HEK293 (cell line): ENCODE data around the gene CLDN1.

Source experiments
- BCL11A ChIP-seq: fragments of 450-650 bp; formaldehyde crosslinking; IDR thresholded peaks from 2 replicates; pipeline ENCODE4 v1.5.1; 2016; ENCODE audit warnings: low read depth, missing biosample characterization, missing genetic modification characterization
- HOXC10 ChIP-seq: sonication (generic); formaldehyde crosslinking; IDR thresholded peaks from 2 replicates; pipeline ENCODE4 v1.8.1; 2023; ENCODE audit warnings: mild to moderate bottlenecking, missing genetic modification reagents
- KLF16 ChIP-seq: fragments of 450-650 bp; formaldehyde crosslinking; IDR thresholded peaks from 2 replicates; pipeline ENCODE4 v1.5.1; 2017; ENCODE audit warnings: missing biosample characterization, missing genetic modification characterization
- SCRT1 ChIP-seq: fragments of 450-650 bp; formaldehyde crosslinking; IDR thresholded peaks from 2 replicates; pipeline ENCODE4 v1.5.1; 2016; ENCODE audit warnings: missing biosample characterization, missing genetic modification characterization, borderline replicate concordance
- SP2 ChIP-seq: fragments of 450-650 bp; formaldehyde crosslinking; IDR thresholded peaks from 2 replicates; pipeline ENCODE4 v1.5.1; 2016; ENCODE audit warnings: missing biosample characterization, missing genetic modification characterization
- TCF7L2 ChIP-seq: IDR thresholded peaks from 2 replicates; pipeline ENCODE4 v1.6.1; 2011; ENCODE audit warnings: low read depth, mild to moderate bottlenecking, inconsistent platforms, low read length, moderate library complexity, borderline replicate concordance
- ZBTB48 ChIP-seq: fragments of 450-650 bp; formaldehyde crosslinking; IDR thresholded peaks from 2 replicates; pipeline ENCODE4 v1.5.1; 2016; ENCODE audit warnings: missing biosample characterization, missing genetic modification characterization
- ZIC2 ChIP-seq: fragments of 450-650 bp; formaldehyde crosslinking; IDR thresholded peaks from 2 replicates; pipeline ENCODE4 v1.5.1; 2016; ENCODE audit warnings: missing biosample characterization, missing genetic modification characterization
- ZNF211 ChIP-seq: fragments of 450-650 bp; formaldehyde crosslinking; IDR thresholded peaks from 2 replicates; pipeline ENCODE4 v1.5.1; 2016; ENCODE audit warnings: low read depth, missing biosample characterization, missing genetic modification characterization
- ZNF223 ChIP-seq: fragments of 450-650 bp; formaldehyde crosslinking; IDR thresholded peaks from 2 replicates; pipeline ENCODE4 v1.5.1; 2016; ENCODE audit warnings: missing biosample characterization, missing genetic modification characterization
- ZNF324 ChIP-seq: fragments of 450-650 bp; formaldehyde crosslinking; IDR thresholded peaks from 2 replicates; pipeline ENCODE4 v1.5.1; 2016; ENCODE audit warnings: missing biosample characterization, missing genetic modification characterization
- ZNF514 ChIP-seq: fragments of 450-650 bp; formaldehyde crosslinking; IDR thresholded peaks from 2 replicates; pipeline ENCODE4 v1.5.1; 2016; ENCODE audit warnings: missing biosample characterization, missing genetic modification characterization
- ZNF529 ChIP-seq: fragments of 450-650 bp; formaldehyde crosslinking; IDR thresholded peaks from 2 replicates; pipeline ENCODE4 v1.5.1; 2017; ENCODE audit warnings: missing genetic modification characterization, missing biosample characterization; ENCODE audit not compliant: insufficient replicate concordance
- ZNF555 ChIP-seq: fragments of 450-650 bp; formaldehyde crosslinking; conservative IDR thresholded peaks from 2 replicates; pipeline ENCODE4 v1.5.1; 2017; ENCODE audit warnings: missing biosample characterization, mild to moderate bottlenecking, missing genetic modification characterization, inconsistent platforms
- ZNF621 ChIP-seq: fragments of 450-650 bp; formaldehyde crosslinking; IDR thresholded peaks from 2 replicates; pipeline ENCODE4 v1.5.1; 2017; ENCODE audit warnings: missing biosample characterization, missing genetic modification characterization
- TF ChIP-seq, protein P1 (sequence below): fragments of 450-650 bp; formaldehyde crosslinking; IDR thresholded peaks from 2 replicates; pipeline ENCODE4 v1.5.1; 2016; ENCODE audit warnings: missing biosample characterization, missing genetic modification characterization, borderline replicate concordance
- TF ChIP-seq, protein P2 (sequence below): fragments of 450-650 bp; formaldehyde crosslinking; IDR thresholded peaks from 2 replicates; pipeline ENCODE4 v1.5.1; 2016; ENCODE audit warnings: missing biosample characterization, missing genetic modification characterization

CLDN1 gene

DNA sequence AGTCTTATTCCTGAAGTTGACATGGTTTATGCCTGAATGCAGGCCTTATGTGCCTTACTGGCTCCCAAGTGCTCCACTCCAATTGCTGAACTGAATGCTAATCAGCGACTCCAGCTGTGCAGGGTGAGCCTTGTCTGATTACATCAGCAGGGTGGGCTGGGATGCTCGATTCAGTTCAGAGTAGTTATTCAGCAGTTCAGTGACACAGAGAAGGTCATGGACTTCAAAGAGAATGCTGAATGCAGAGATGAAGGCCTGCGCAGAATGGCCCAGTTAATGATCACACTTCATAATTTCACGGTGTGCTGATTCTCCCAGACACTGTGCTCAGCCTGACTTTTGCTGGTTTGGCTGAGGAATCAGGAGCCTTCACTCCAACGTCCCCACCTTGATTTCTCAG is 63.6 kb downstream of the CLDN1 start (continued):
- TF ChIP-seq ZBTB48 (tag by site-specific recombination) (no peak), KLF16 (tag by site-specific recombination) (no peak), ZNF211 (tag by site-specific recombination) (no peak), HOXC10 (CRISPR knock-in tag) (no peak), SCRT1 (no peak), ZIC2 (tag by site-specific recombination) (peak; percentile 50; the same call in 1 of the 2 replicates), ZNF555 (tag by site-specific recombination) (no peak), ZNF621 (tag by site-specific recombination) (no peak), ZNF514 (tag by site-specific recombination) (no peak), SP2 (tag by site-specific recombination) (no peak), BCL11A (tag by site-specific recombination) (no peak), ZNF324 (tag by site-specific recombination) (no peak), TCF7L2 (peak; percentile 27; the same call in 1 of the 2 replicates), ZNF223 (tag by site-specific recombination) (no peak), ZNF529 (tag by site-specific recombination) (no peak)
- TF ChIP-seq, protein P1, sequence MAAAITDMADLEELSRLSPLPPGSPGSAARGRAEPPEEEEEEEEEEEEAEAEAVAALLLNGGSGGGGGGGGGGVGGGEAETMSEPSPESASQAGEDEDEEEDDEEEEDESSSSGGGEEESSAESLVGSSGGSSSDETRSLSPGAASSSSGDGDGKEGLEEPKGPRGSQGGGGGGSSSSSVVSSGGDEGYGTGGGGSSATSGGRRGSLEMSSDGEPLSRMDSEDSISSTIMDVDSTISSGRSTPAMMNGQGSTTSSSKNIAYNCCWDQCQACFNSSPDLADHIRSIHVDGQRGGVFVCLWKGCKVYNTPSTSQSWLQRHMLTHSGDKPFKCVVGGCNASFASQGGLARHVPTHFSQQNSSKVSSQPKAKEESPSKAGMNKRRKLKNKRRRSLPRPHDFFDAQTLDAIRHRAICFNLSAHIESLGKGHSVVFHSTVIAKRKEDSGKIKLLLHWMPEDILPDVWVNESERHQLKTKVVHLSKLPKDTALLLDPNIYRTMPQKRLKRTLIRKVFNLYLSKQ (tag by site-specific recombination), result no peak
- TF ChIP-seq, protein P2, sequence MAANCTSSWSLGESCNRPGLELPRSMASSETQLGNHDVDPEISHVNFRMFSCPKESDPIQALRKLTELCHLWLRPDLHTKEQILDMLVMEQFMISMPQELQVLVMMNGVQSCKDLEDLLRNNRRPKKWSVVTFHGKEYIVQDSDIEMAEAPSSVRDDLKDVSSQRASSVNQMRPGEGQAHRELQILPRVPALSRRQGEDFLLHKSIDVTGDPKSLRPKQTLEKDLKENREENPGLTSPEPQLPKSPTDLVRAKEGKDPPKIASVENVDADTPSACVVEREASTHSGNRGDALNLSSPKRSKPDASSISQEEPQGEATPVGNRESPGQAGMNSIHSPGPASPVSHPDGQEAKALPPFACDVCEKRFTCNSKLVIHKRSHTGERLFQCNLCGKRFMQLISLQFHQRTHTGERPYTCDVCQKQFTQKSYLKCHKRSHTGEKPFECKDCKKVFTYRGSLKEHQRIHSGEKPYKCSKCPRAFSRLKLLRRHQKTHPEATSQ (tag by site-specific recombination), result no peak
